Caco-2 (cell line): ENCODE measurements around the gene TRMT2A. TPM values are rescaled to one million over a fixed set of nuclear protein-coding genes. Genes with fewer than 3 reads are reported as not detected.

Source experiments
- BruUV-seq: library from RNA; stranded (reverse); fragments of 400-500 nt; replicated peaks from 2 replicates; lab custom pipeline; 2021; lab: Mats Ljungman, UMichigan
- CTCF ChIA-PET: fragments of 300-600 bp; sonication (Branson Sonifier 250); formaldehyde crosslinking; loops from one replicate; lab custom pipeline; 2022; ENCODE audit warnings: antibody characterized with exemption; lab: Charles Lee
- POLR2A ChIA-PET: fragments of 300-600 bp; sonication (Branson Sonifier 250); formaldehyde crosslinking; loops from one replicate; lab custom pipeline; 2022; ENCODE audit warnings: antibody characterized with exemption; lab: Charles Lee
- DNase-seq, 2 experiments: peaks; one replicate each; pipeline versions ENCODE4 v3.0.0 to v3.0.0-alpha.2; 2020 to 2022
- H3K27me3 ChIP-seq: replicated peaks from 2 replicates; pipeline ENCODE4 v1.6.0; 2011; ENCODE audit warnings: low read length; ENCODE audit not compliant: control insufficient read depth, insufficient read depth
- H3K36me3 ChIP-seq: 2 replicates; pipeline ENCODE4 v1.5.1; 2011; ENCODE audit warnings: low read length; ENCODE audit not compliant: control insufficient read depth, insufficient read depth
- H3K4me1 ChIP-seq: fragments of 250-450 bp; sonication (Bioruptor Pico); 2 replicates; pipeline ENCODE4 v1.5.1; 2020; ENCODE audit warnings: mild to moderate bottlenecking
- H3K4me3 ChIP-seq: 2 replicates; pipeline ENCODE4 v1.5.1; 2011; ENCODE audit warnings: low read depth, mild to moderate bottlenecking, control low read depth, low read length
- H3K9me3 ChIP-seq: fragments of 250-450 bp; sonication (Bioruptor Pico); 2 replicates; pipeline ENCODE4 v1.5.1; 2020; ENCODE audit warnings: mild to moderate bottlenecking, moderate library complexity
- H3K27ac Mint-ChIP-seq: one replicate; pipeline ENCODE4 v1.8.0; 2022; ENCODE audit warnings: mixed read lengths; ENCODE audit not compliant: unreplicated experiment
- H3K27me3 Mint-ChIP-seq: one replicate; pipeline ENCODE4 v1.8.0; 2022; ENCODE audit warnings: mixed read lengths; ENCODE audit not compliant: insufficient read depth, unreplicated experiment
- H3K36me3 Mint-ChIP-seq: one replicate; pipeline ENCODE4 v1.8.0; 2022; ENCODE audit warnings: mild to moderate bottlenecking, mixed read lengths; ENCODE audit not compliant: insufficient read depth, unreplicated experiment
- H3K4me1 Mint-ChIP-seq: one replicate; pipeline ENCODE4 v1.8.0; 2022; ENCODE audit warnings: low read depth, mixed read lengths; ENCODE audit not compliant: unreplicated experiment
- H3K4me3 Mint-ChIP-seq: one replicate; pipeline ENCODE4 v1.8.0; 2022; ENCODE audit warnings: mild to moderate bottlenecking, moderate library complexity, mixed read lengths; ENCODE audit not compliant: unreplicated experiment
- H3K9me3 Mint-ChIP-seq: one replicate; pipeline ENCODE4 v1.8.0; 2022; ENCODE audit warnings: mixed read lengths; ENCODE audit not compliant: unreplicated experiment
- CTCF ChIP-seq, 2 experiments: fragments of 200-600 bp in 1 of 2; IDR thresholded peaks; 1 replicate in 1 of 2; 2 replicates in 1 of 2; pipeline versions ENCODE4 v1.5.1 to v1.8.0; 2011 to 2022; ENCODE audit warnings: antibody characterized with exemption in 1 of 2, control low read depth in 1 of 2, inconsistent platforms in 1 of 2, low read depth in 1 of 2, low read length in 1 of 2, mild to moderate bottlenecking in 1 of 2, moderate library complexity in 1 of 2; ENCODE audit not compliant: insufficient read depth in 1 of 2, severe bottlenecking in 1 of 2, unreplicated experiment in 1 of 2
- intact Hi-C: fragments of 100-400 bp; cut with micrococcal nuclease; formaldehyde crosslinking; loops from one replicate; pipeline ENCODE4 v1.10.0; 2022; ENCODE audit not compliant: unreplicated experiment
- total RNA-seq: library from RNA; stranded (reverse); gene quantifications from 2 replicates; pipeline ENCODE4 v1.2.3, GENCODE V29; 2022

The TRMT2A gene
- total RNA-seq, 1 experiment from 2014 or later, result 41.1 TPM

GRCh38 chr22:20142711-20143621 is 25.9 kb upstream of the TRMT2A start:
- BruUV-seq, result no TSS peak
- Histone ChIP-seq H3K9me3 (no peaks in the 10 kb centered on the region), H3K4me3 (no peak overlapping the region), H3K27me3 (no peaks in the 10 kb centered on the region), H3K4me1 (no peaks in the 10 kb centered on the region), H3K36me3 (no peaks in the 10 kb centered on the region)
- ChIA-PET POLR2A (no interaction called here), CTCF (no interaction called here)
- Mint-ChIP-seq H3K27me3 (no peaks in the 10 kb centered on the region), H3K4me3 (no peak overlapping the region), H3K36me3 (no peaks in the 10 kb centered on the region), H3K4me1 (no peaks in the 10 kb centered on the region), H3K27ac (no peak overlapping the region), H3K9me3 (no peaks in the 10 kb centered on the region)
- TF ChIP-seq CTCF (IDR thresholded peaks at IDR 0.05; ENCODE audit: insufficient read depth in 1 of 2, low read depth in 1 of 2, low read length in 1 of 2, severe bottlenecking in 1 of 2, unreplicated experiment in 1 of 2), result no peak
- DNase-seq, result no peak
- intact Hi-C loops, result no loop called here

GRCh38 chr22:20141186-20142077 is 24.4 kb upstream of the TRMT2A start:
- BruUV-seq, result no TSS peak
- no peak overlapping the region for H3K27ac Mint-ChIP-seq
- DNase-seq, result no peak
- Histone ChIP-seq H3K27me3 (no peaks in the 10 kb centered on the region), H3K36me3 (no peaks in the 10 kb centered on the region), H3K9me3 (no peaks in the 10 kb centered on the region), H3K4me1 (no peaks in the 10 kb centered on the region), H3K4me3 (no peak overlapping the region)
- intact Hi-C loops, result no loop called here
- no peak for TF ChIP-seq CTCF (IDR thresholded peaks at IDR 0.05; ENCODE audit: insufficient read depth in 1 of 2, low read depth in 1 of 2, low read length in 1 of 2, severe bottlenecking in 1 of 2, unreplicated experiment in 1 of 2)
- H3K4me1 Mint-ChIP-seq, result no peaks in the 10 kb centered on the region
- CTCF ChIA-PET, result no interaction called here
- no peaks in the 10 kb centered on the region for H3K9me3 Mint-ChIP-seq
- H3K4me3 Mint-ChIP-seq, result no peak overlapping the region
- POLR2A ChIA-PET, result no interaction called here
- H3K36me3 Mint-ChIP-seq, result no peaks in the 10 kb centered on the region
- H3K27me3 Mint-ChIP-seq, result no peaks in the 10 kb centered on the region

- intact Hi-C loops, result no loop called here
- no peaks in the 10 kb centered on the region for H3K9me3 ChIP-seq
- no peaks in the 10 kb centered on the region for H3K9me3 Mint-ChIP-seq
- DNase-seq, result no peak
- H3K36me3 Mint-ChIP-seq, result no peaks in the 10 kb centered on the region
- CTCF ChIA-PET, result no interaction called here
- no peak for TF ChIP-seq CTCF (IDR thresholded peaks at IDR 0.05; ENCODE audit: insufficient read depth in 1 of 2, low read depth in 1 of 2, low read length in 1 of 2, severe bottlenecking in 1 of 2, unreplicated experiment in 1 of 2)
- no peaks in the 10 kb centered on the region for H3K4me1 ChIP-seq
- no peaks in the 10 kb centered on the region for H3K27me3 Mint-ChIP-seq
- H3K4me3 ChIP-seq, result no peak overlapping the region
- no peak overlapping the region for H3K4me3 Mint-ChIP-seq
- H3K4me1 Mint-ChIP-seq, result no peaks in the 10 kb centered on the region
- H3K36me3 ChIP-seq, result no peaks in the 10 kb centered on the region
- POLR2A ChIA-PET, result no interaction called here
- no peak overlapping the region for H3K27ac Mint-ChIP-seq
- no TSS peak for BruUV-seq
- no peaks in the 10 kb centered on the region for H3K27me3 ChIP-seq
Measured at GRCh38 chr22:20140521-20140964, 23.5 kb upstream of the TRMT2A start.
